ENCODE data around the gene MTRFR. TPM values are rescaled to one million over a fixed set of nuclear protein-coding genes. Genes with fewer than 3 reads are reported as not detected.
"Not testable (repeated sequence)": the region's sequence is repeated elsewhere in the genome, so short reads cannot be mapped to it uniquely, and the experiment has no call there.

The MTRFR gene
- total RNA-seq, 2 experiments from 2014 or later, result 23.5 to 27.2 TPM

GRCh38 chr12:123238961-123239360 lies 5.7 kb downstream of the MTRFR start:
- Mint-ChIP-seq H3K27ac (peak overlapping the region; percentile 81), H3K9me3 (no peaks in the 10 kb centered on the region), H3K36me3 (peaks cover 63% of the 10 kb centered on the region), H3K4me1 (peaks cover 53% of the 10 kb centered on the region), H3K27me3 (no peaks in the 10 kb centered on the region), H3K4me3 (no peak overlapping the region)
- DNase-seq, result no peak

GRCh38 chr12:123242116-123242904 lies 9.1 kb downstream of the MTRFR start:
- peaks cover 45% of the 10 kb centered on the region for H3K4me1 Mint-ChIP-seq
- H3K27ac Mint-ChIP-seq, result peak overlapping the region; percentile 75
- H3K27me3 Mint-ChIP-seq, result no peaks in the 10 kb centered on the region
- H3K9me3 Mint-ChIP-seq, result no peaks in the 10 kb centered on the region
- H3K4me3 Mint-ChIP-seq, result no peak overlapping the region
- no peak for DNase-seq
- peaks cover 54% of the 10 kb centered on the region for H3K36me3 Mint-ChIP-seq

DNA sequence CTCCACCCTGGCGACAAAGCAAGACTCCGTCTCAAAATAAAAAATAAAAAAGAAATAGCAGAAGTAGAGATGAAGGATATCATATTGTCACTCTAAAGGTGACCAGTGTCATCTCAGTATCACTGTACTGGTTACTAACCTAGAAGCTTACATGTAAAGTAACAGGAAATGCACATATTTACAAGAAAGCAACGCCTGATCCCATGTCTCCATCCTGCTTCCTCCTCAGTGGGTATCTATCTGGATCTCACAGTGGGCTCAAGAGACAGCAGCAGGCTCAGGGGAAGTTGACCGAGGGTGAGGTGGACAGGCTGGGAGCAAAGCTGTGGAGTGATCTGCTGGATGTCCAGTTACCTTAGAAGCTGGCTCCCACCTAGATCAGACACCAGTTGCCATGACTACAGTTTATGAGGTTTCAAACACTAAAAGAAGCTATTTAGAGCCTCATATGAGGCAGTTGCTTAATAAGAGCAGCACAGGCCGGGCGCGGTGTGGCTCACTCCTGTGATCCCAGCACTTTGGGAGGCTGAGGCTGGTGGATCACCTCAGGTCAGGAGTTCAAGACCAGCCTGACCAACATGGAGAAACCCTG lies 10.5 kb downstream of the MTRFR start:
- DNase-seq, result no peak
- Mint-ChIP-seq H3K4me3 (no peak overlapping the region), H3K9me3 (no peaks in the 10 kb centered on the region), H3K36me3 (peaks cover 59% of the 10 kb centered on the region), H3K27ac (peak overlapping the region; percentile 63), H3K27me3 (no peaks in the 10 kb centered on the region), H3K4me1 (peaks cover 42% of the 10 kb centered on the region)

GRCh38 chr12:123245678-123246077 lies 12.4 kb downstream of the MTRFR start:
- H3K4me1 Mint-ChIP-seq, result peaks cover 48% of the 10 kb centered on the region
- H3K27ac Mint-ChIP-seq, result peak overlapping the region; percentile 2
- no peaks in the 10 kb centered on the region for H3K27me3 Mint-ChIP-seq
- no peak for DNase-seq
- no peak overlapping the region for H3K4me3 Mint-ChIP-seq
- H3K9me3 Mint-ChIP-seq, result no peaks in the 10 kb centered on the region
- peaks cover 63% of the 10 kb centered on the region for H3K36me3 Mint-ChIP-seq

GRCh38 chr12:123248129-123248528 lies 14.9 kb downstream of the MTRFR start:
- peak overlapping the region; percentile 75 for H3K27ac Mint-ChIP-seq
- H3K9me3 Mint-ChIP-seq, H3K27me3 Mint-ChIP-seq, DNase-seq: not testable (repeated sequence)
- H3K4me3 Mint-ChIP-seq, result peak overlapping the region; percentile 22
- H3K4me1 Mint-ChIP-seq, result peaks cover 44% of the 10 kb centered on the region
- H3K36me3 Mint-ChIP-seq, result peaks cover 42% of the 10 kb centered on the region

DNA sequence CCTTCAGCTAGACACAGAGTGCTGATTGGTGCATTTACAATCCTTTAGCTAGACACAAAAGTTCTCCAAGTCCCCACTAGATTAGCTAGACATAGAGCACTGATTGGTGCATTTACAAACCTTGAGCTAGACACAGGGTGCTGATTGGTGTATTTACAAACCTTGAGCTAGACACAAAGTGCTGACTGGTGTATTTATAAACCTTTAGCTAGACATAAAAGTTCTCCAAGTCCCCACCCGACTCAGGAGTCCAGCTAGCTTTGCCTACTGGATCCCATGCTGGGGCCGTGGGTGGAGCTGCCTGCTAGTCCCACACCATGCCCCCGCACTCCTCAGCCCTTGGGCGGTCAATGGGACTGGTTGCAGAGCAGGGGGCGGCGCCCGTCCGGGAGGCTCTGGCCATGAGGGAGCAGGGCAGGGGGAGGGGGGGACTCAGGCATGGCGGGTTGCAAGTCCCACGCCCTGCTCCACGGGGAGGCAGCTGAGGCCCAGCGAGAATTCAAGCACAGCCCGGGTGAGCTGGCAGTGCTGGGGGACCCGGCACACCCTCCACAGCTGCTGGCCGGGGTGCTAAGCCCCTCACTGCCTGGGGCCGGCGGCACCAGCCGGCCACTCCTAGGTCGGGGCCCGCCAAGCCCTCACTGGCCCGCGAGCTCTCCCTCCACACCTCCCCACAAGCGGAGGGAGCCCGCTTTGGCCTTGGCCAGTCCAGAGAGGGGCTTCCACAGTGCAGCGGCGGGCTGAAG lies 15.9 kb downstream of the MTRFR start:
- not testable (repeated sequence) for H3K4me3 Mint-ChIP-seq, H3K27ac Mint-ChIP-seq, H3K9me3 Mint-ChIP-seq, DNase-seq, H3K27me3 Mint-ChIP-seq
- Mint-ChIP-seq H3K4me1 (peaks cover 50% of the 10 kb centered on the region), H3K36me3 (peaks cover 51% of the 10 kb centered on the region)

GRCh38 chr12:123250471-123251383 lies 17.5 kb downstream of the MTRFR start:
- Mint-ChIP-seq H3K36me3 (peaks cover 49% of the 10 kb centered on the region), H3K9me3 (no peaks in the 10 kb centered on the region), H3K27me3 (no peaks in the 10 kb centered on the region), H3K27ac (peak overlapping the region; percentile 71), H3K4me1 (peaks cover 53% of the 10 kb centered on the region), H3K4me3 (no peak overlapping the region)
- no peak for DNase-seq

- H3K36me3 Mint-ChIP-seq, result peaks cover 50% of the 10 kb centered on the region
- H3K4me1 Mint-ChIP-seq, result peaks cover 57% of the 10 kb centered on the region
- H3K4me3 Mint-ChIP-seq, result no peak overlapping the region
Measured at GRCh38 chr12:123251403-123252076, 18.3 kb downstream of the MTRFR start.

GRCh38 chr12:123252365-123252764 lies 19.1 kb downstream of the MTRFR start:
- H3K27me3 Mint-ChIP-seq, H3K9me3 Mint-ChIP-seq, H3K4me3 Mint-ChIP-seq, H3K27ac Mint-ChIP-seq, DNase-seq: not testable (repeated sequence)
- peaks cover 50% of the 10 kb centered on the region for H3K36me3 Mint-ChIP-seq
- peaks cover 51% of the 10 kb centered on the region for H3K4me1 Mint-ChIP-seq

More at GRCh38 chr12:123251403-123252076, 18.3 kb downstream of the MTRFR start:
- Mint-ChIP-seq H3K9me3 (no peaks in the 10 kb centered on the region), H3K27ac (peak overlapping the region; percentile 71), H3K27me3 (no peaks in the 10 kb centered on the region)
- no peak for DNase-seq

DNA sequence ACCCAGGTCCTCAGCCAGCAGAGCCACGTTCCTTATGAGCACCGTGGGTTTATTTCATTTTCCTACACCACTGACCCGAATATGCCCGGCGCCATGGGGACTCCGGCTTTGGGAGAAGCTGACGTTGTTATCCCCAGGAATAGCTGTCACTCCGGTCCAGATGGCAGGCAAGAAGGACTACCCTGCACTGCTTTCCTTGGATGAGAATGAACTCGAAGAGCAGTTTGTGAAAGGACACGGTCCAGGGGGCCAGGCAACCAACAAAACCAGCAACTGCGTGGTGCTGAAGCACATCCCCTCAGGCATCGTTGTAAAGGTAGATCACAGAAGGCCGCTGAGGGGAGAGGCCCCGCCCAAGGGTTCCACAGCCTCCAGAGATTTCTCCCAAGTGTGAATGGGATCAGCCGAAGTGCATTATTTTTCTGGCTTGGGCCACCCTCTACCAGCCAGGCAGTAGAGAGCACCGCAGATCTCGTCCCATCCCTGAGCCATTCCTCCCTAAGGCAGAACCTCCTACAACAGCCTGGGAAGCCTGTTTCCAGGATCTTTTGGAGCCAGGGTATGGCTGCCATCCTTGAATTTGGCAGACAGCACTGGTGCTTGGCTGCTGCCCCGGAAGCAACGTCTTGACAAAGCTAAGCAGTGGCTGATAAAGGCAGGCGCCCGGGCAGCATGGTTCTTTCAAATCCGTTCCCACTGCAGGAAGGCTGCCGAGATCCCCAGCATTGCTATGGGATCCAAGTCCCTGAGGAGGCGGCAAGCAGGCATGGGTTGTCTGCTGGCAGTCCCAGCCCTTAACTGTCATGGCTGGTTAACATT lies 20.6 kb downstream of the MTRFR start:
- H3K36me3 Mint-ChIP-seq, result peaks cover 39% of the 10 kb centered on the region
- peak overlapping the region; percentile 82 for H3K27ac Mint-ChIP-seq
- DNase-seq, result no peak
- H3K9me3 Mint-ChIP-seq, result no peaks in the 10 kb centered on the region
- H3K4me1 Mint-ChIP-seq, result peaks cover 44% of the 10 kb centered on the region
- H3K27me3 Mint-ChIP-seq, result no peaks in the 10 kb centered on the region
- no peak overlapping the region for H3K4me3 Mint-ChIP-seq

DNA sequence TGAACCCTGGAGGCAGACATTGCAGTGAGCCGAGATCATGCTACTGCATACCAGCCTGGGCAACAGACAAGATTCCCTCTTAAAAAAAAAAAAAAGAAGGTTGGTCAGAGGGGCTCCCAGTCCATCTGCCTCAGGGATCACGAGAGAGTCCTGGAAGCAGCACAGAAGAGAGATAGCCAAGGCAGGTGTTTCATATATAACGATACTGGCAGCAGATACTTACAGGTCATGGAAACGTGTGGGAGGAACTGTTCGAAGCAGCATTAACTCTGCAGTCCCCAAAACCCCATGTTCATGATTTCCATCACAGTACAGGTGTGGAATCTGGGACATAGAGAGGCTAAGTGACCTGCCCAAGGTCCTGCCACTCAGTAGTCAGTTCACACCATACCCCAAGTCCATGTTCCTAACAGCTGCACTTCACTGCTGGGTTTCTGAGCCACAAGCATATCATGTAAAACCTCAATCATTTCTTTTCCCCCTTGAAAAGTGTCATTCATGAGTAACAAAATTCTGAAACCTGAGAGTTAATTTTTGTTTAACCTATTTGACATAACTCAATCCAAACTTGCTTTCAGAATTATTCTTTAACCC lies 21.7 kb downstream of the MTRFR start:
- H3K27me3 Mint-ChIP-seq, result no peaks in the 10 kb centered on the region
- H3K9me3 Mint-ChIP-seq, result no peaks in the 10 kb centered on the region
- H3K4me3 Mint-ChIP-seq, result no peak overlapping the region
- peaks cover 41% of the 10 kb centered on the region for H3K4me1 Mint-ChIP-seq
- no peak for DNase-seq
- peaks cover 34% of the 10 kb centered on the region for H3K36me3 Mint-ChIP-seq
- peak overlapping the region; percentile 82 for H3K27ac Mint-ChIP-seq

GRCh38 chr12:123258593-123258992 lies 25.4 kb downstream of the MTRFR start:
- no peaks in the 10 kb centered on the region for H3K9me3 Mint-ChIP-seq
- H3K4me3 Mint-ChIP-seq, result no peak overlapping the region
- H3K4me1 Mint-ChIP-seq, result peaks cover 23% of the 10 kb centered on the region
- H3K27ac Mint-ChIP-seq, result no peak overlapping the region
- no peaks in the 10 kb centered on the region for H3K27me3 Mint-ChIP-seq
- peaks cover 36% of the 10 kb centered on the region for H3K36me3 Mint-ChIP-seq
- no peak for DNase-seq

DNA sequence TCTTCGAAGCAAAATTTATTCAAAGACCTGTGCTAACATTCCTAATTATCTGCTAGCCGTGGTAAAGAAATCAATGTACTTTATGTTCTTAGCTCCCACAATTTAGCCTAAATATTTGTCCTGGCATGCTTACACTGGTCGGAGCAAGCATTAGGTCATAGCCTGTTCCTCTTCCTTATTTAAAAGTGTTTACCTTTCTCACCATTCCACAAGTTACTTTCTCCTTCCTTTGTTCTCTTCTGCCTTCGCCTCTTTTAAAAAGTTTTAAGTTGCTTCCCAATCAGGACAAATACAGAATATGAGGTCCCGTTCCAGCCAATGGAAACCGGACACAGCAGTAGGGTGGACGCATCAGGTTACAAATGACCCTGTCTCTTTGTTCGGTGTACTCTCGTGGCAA lies 26.8 kb downstream of the MTRFR start:
- peaks cover 30% of the 10 kb centered on the region for H3K36me3 Mint-ChIP-seq

More for the DNA sequence above, 26.8 kb downstream of the MTRFR start:
- Mint-ChIP-seq H3K4me3 (no peak overlapping the region), H3K9me3 (no peaks in the 10 kb centered on the region), H3K27me3 (no peaks in the 10 kb centered on the region), H3K4me1 (peaks cover 9% of the 10 kb centered on the region), H3K27ac (no peak overlapping the region)
- no peak for DNase-seq

Data from activated naive CD8-positive, alpha-beta T cell treated with anti-CD3 and anti-CD28 coated beads for 36 hours (primary cell).